ENCODE data around the gene WDR5. TPM values are rescaled to one million over a fixed set of nuclear protein-coding genes. Genes with fewer than 3 reads are reported as not detected.

Gene WDR5
- total and polyA plus RNA-seq, 2 of the 13 experiments (the other 11 are each of a cell fraction or from before 2014, with no cell fraction given) = 34.3 TPM

DNA sequence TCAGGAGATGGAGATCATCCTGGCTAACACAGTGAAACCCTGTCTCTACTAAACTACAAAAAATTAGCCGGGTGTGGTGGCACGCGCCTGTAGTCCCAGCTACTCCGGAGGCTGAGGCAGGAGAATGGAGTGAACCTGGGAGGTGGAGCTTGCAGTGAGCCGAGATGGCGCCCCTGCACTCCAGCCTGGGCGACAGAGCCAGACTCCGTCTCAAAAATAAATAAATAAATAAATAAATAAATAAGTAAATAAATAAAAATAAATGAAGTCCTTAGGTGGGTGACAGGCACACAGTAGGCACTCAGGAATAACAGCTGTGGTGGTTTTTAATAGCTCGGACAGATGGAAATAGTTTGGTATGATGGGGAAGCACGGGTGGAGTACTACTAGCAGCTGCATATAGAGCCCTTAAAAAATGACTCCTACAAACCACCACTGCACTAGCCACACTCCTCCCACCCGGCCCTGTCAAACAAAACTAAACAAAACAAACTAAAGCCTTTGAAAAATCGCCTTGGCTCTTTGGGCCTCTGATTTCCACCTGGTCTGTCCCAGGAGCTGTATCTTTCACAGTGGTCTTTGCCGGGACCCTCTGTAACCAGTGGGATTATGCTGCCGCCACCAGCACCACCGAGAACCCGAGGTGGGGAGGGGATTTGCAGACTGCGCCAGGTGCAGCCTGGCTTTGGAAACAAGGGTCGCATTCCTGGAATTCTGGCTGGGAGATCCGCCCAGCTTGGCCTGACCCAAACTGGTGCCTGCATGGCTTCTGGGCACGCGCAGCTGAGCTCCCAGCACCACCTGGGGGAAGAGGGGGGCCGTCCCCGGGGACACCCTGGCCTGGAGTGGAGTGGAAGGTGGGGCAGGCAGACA, 5.1 kb upstream of the WDR5 start:
- H3K4me1 ChIP-seq (ENCODE audit: insufficient read depth, low read length) = peaks cover 52% of the 10 kb centered on the region
- no peaks in the 10 kb centered on the region for H3K36me3 ChIP-seq (replicated peaks in 1 of 2; ENCODE audit: control insufficient read depth in 1 of 2, insufficient read depth in 2 of 2, low read length in 2 of 2)
- DNase-seq (ENCODE audit: low spot score) (peak; percentile 35), ATAC-seq (peak; percentile 46), FAIRE-seq (peak; percentile 40)
- intact Hi-C loops (cut with micrococcal nuclease; ENCODE audit: unreplicated experiment) (no loop called here), in situ Hi-C loops (cut with HindIII; ENCODE audit: extremely low pct_ligation_motif_present, low pct_unique_long_range_greater_than_20kb) (no loop called here)
- peaks cover 0 to 33% of the 10 kb centered on the region in 2 experiments; a peak in 3 of 5 replicates for H3K27me3 ChIP-seq (ENCODE audit: control insufficient read depth in 1 of 2, insufficient read depth in 2 of 2, low read length in 2 of 2)
- no peak overlapping the region for H3K9ac ChIP-seq (ENCODE audit: insufficient read depth, low read depth, low read length)
- BruUV-seq (replicated peaks) = no TSS peak
- ChIA-PET CTCF (ENCODE audit: low intra/inter-chr PET ratio, low total read pairs) (no interaction called here), POLR2A (no interaction called here)
- WGBS (ENCODE audit: low lambda C conversion rate) = 28% methylated on average over 14 of the region's 23 CpGs
- no peak overlapping the region for H3K27ac ChIP-seq (ENCODE audit: extremely low read length, insufficient read depth, low read length)
- H3K4me2 ChIP-seq (ENCODE audit: low read depth, low read length) = peak overlapping the region; percentile 75
- no peaks in the 10 kb centered on the region for H3K9me3 ChIP-seq (ENCODE audit: low read length)
- peak overlapping the region; percentile 28 to 59 (median 33) for H3K4me3 ChIP-seq (replicated peaks in 1 of 3; ENCODE audit: insufficient read depth in 1 of 3, low read depth in 2 of 3, low read length in 3 of 3)
- no peaks in the 10 kb centered on the region for H3K79me2 ChIP-seq (ENCODE audit: insufficient read depth, low read length)
- H4K20me1 ChIP-seq (ENCODE audit: insufficient read depth, low read length) = no peaks in the 10 kb centered on the region
- no peak overlapping the region for H2AFZ ChIP-seq (ENCODE audit: low read length)
- peak; percentile 39; the same call in 1 of the 2 replicates for TF ChIP-seq ZNF556 (CRISPR knock-in tag; IDR thresholded peaks at IDR 0.05; ENCODE audit: borderline replicate concordance)
- no peak for TF ChIP-seq HDAC2 (CRISPR knock-in tag; IDR thresholded peaks at IDR 0.05)
- TF ChIP-seq, protein P1, sequence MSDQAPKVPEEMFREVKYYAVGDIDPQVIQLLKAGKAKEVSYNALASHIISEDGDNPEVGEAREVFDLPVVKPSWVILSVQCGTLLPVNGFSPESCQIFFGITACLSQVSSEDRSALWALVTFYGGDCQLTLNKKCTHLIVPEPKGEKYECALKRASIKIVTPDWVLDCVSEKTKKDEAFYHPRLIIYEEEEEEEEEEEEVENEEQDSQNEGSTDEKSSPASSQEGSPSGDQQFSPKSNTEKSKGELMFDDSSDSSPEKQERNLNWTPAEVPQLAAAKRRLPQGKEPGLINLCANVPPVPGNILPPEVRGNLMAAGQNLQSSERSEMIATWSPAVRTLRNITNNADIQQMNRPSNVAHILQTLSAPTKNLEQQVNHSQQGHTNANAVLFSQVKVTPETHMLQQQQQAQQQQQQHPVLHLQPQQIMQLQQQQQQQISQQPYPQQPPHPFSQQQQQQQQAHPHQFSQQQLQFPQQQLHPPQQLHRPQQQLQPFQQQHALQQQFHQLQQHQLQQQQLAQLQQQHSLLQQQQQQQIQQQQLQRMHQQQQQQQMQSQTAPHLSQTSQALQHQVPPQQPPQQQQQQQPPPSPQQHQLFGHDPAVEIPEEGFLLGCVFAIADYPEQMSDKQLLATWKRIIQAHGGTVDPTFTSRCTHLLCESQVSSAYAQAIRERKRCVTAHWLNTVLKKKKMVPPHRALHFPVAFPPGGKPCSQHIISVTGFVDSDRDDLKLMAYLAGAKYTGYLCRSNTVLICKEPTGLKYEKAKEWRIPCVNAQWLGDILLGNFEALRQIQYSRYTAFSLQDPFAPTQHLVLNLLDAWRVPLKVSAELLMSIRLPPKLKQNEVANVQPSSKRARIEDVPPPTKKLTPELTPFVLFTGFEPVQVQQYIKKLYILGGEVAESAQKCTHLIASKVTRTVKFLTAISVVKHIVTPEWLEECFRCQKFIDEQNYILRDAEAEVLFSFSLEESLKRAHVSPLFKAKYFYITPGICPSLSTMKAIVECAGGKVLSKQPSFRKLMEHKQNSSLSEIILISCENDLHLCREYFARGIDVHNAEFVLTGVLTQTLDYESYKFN (CRISPR knock-in tag; conservative IDR thresholded peaks at IDR 0.05) = 0 out of 2 replicates have a peak, but pooled peaks have one; percentile 13
- no peak for TF ChIP-seq ZNF24 (IDR thresholded peaks at IDR 0.05)
- peak; percentile 86 for TF ChIP-seq ZNF441 (CRISPR knock-in tag; IDR thresholded peaks at IDR 0.05; ENCODE audit: borderline replicate concordance)
- TF ChIP-seq CCDC6 (CRISPR knock-in tag; IDR thresholded peaks at IDR 0.05) = no peak
- TF ChIP-seq RXRB (CRISPR knock-in tag; IDR thresholded peaks at IDR 0.05; ENCODE audit: borderline replicate concordance) = no peak
- no peak for TF ChIP-seq ARID2 (CRISPR knock-in tag; IDR thresholded peaks at IDR 0.05; ENCODE audit: borderline replicate concordance)
- TF ChIP-seq, protein P2, sequence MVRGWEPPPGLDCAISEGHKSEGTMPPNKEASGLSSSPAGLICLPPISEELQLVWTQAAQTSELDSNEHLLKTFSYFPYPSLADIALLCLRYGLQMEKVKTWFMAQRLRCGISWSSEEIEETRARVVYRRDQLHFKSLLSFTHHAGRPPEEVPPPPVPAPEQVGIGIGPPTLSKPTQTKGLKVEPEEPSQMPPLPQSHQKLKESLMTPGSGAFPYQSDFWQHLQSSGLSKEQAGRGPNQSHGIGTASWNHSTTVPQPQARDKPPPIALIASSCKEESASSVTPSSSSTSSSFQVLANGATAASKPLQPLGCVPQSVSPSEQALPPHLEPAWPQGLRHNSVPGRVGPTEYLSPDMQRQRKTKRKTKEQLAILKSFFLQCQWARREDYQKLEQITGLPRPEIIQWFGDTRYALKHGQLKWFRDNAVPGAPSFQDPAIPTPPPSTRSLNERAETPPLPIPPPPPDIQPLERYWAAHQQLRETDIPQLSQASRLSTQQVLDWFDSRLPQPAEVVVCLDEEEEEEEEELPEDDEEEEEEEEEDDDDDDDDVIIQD (CRISPR knock-in tag; IDR thresholded peaks at IDR 0.05; ENCODE audit: low read depth) = no peak
- no peak for TF ChIP-seq TARDBP (CRISPR knock-in tag; IDR thresholded peaks at IDR 0.05)
- TF ChIP-seq, protein P3, sequence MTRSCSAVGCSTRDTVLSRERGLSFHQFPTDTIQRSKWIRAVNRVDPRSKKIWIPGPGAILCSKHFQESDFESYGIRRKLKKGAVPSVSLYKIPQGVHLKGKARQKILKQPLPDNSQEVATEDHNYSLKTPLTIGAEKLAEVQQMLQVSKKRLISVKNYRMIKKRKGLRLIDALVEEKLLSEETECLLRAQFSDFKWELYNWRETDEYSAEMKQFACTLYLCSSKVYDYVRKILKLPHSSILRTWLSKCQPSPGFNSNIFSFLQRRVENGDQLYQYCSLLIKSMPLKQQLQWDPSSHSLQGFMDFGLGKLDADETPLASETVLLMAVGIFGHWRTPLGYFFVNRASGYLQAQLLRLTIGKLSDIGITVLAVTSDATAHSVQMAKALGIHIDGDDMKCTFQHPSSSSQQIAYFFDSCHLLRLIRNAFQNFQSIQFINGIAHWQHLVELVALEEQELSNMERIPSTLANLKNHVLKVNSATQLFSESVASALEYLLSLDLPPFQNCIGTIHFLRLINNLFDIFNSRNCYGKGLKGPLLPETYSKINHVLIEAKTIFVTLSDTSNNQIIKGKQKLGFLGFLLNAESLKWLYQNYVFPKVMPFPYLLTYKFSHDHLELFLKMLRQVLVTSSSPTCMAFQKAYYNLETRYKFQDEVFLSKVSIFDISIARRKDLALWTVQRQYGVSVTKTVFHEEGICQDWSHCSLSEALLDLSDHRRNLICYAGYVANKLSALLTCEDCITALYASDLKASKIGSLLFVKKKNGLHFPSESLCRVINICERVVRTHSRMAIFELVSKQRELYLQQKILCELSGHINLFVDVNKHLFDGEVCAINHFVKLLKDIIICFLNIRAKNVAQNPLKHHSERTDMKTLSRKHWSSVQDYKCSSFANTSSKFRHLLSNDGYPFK (CRISPR knock-in tag; IDR thresholded peaks at IDR 0.05; ENCODE audit: borderline replicate concordance) = peak; percentile 22; the same call in 1 of the 2 replicates
- peak; percentile 24; the same call in 1 of the 2 replicates for TF ChIP-seq PITX1 (CRISPR knock-in tag; IDR thresholded peaks at IDR 0.05)
- 0 out of 2 replicates have a peak, but pooled peaks have one; percentile 12 for TF ChIP-seq ZNF644 (CRISPR knock-in tag; IDR thresholded peaks at IDR 0.05; ENCODE audit: low read depth)
- TF ChIP-seq SOX6 (IDR thresholded peaks at IDR 0.05) = no peak
- TF ChIP-seq SOX6 (CRISPR knock-in tag; IDR thresholded peaks at IDR 0.05) = no peak
